RCC 7860 (cell line): ENCODE data around the gene GNG3.
"Not testable (repeated sequence)": the region's sequence is repeated elsewhere in the genome, so short reads cannot be mapped to it uniquely, and the experiment has no call there.

ENCODE experiments used
- DNase-seq: peaks from one replicate; pipeline ENCODE4 v3.0.0-alpha.2; 2015; ENCODE audit warnings: low spot score
- FAIRE-seq: peaks from 2 replicates; lab custom pipeline; 2012; peaks lifted over from hg19 to GRCh38; lab: Jason Lieb, UNC

GNG3 gene

GRCh38 chr11:62687508-62688396 lies 19.7 kb upstream of the GNG3 start:
- FAIRE-seq: no peak

GRCh38 chr11:62688491-62688890 lies 19.0 kb upstream of the GNG3 start:
- no peak for FAIRE-seq
- DNase-seq: no peak

More at GRCh38 chr11:62687508-62688396, 19.7 kb upstream of the GNG3 start:
- DNase-seq: no peak

DNA sequence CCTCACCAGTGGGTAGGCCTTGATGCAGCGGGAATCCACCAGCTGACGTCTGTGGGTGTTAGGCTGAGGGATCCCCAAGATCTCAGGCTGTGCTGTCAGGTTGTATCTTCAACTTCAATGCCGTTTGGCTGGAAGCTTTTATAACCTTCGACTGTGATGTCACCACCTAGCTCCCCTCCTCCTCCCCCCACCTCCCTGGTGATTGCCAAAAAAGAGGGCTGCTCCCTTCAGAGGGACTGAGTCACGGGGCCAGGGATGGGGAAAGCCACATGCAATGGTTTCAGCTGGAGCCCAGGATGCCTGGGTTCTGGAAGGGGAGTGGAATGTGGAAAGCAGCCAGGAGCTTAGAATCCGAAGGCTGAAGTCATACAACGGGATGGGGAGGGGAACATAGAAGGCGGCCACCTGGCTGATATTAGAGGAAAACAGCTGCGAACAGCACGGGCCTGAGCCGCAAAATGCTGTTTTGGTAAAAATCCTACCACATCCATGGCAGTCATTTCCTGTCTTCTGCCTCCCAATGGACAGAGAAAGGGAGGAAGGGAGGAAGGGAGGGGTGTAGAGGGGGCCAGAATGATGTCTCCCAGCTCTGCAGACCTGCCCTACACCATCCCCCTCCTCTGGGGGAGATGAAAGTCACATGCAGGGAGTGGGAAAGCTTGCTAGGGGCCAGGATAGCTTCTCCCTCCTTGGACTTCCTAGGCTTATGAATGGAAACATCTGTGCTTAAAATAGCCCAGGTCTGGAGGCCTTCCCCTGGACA lies 17.9 kb upstream of the GNG3 start, which contains the start of gene LRRN4CL:
Gene LRRN4CL, minus strand, starts transcription at position 110 of the 763 bp plus-strand sequence. CDS start 1,022 bp downstream, outside the sequence.
- FAIRE-seq: no peak
- DNase-seq: no peak

GRCh38 chr11:62693624-62694023 lies 13.9 kb upstream of the GNG3 start:
- FAIRE-seq, DNase-seq: not testable (repeated sequence)

GRCh38 chr11:62694455-62695167 lies 12.9 kb upstream of the GNG3 start:
- DNase-seq (peak; percentile 29), FAIRE-seq (no peak)

DNA sequence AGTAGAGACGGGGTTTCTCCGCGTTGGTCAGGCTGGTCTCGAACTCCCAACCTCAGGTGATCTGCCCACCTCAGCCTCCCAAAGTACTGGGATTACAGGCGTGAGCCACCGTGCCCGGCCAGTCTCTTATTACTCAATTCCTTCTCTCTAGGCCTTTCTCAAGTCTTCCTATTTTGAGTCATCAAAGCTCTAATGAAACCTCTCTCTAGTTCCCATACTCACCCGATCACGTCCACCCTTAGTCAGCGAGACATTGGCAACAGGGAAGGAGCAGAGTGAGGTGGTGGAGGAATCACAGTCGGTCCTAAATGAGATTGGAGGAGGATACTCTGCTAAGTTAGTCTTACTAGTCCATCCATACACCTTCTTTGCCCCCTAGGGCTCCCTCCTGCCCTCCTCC lies 5.2 kb upstream of the GNG3 start:
- FAIRE-seq: no peak
- DNase-seq: no peak

DNA sequence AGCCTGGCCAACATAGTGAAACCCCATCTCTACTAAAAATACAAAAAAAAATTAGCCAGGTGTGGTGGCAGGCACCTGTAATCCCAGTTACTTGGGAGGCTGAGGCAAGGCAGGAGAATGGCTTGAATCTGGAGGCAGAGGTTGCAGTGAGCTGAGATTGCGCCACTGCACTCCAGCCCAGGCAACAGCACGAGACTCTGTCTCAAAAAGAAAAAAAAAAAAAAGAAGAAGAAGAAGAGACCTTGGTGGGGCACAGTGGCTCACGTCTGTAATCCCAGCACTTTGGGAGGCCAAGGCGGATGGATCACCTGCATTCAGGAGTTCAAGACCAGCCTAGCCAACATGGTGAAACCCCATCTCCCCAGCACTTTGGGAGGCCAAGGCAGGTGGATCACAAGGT lies 3.6 kb upstream of the GNG3 start:
- FAIRE-seq, DNase-seq: not testable (repeated sequence)

DNA sequence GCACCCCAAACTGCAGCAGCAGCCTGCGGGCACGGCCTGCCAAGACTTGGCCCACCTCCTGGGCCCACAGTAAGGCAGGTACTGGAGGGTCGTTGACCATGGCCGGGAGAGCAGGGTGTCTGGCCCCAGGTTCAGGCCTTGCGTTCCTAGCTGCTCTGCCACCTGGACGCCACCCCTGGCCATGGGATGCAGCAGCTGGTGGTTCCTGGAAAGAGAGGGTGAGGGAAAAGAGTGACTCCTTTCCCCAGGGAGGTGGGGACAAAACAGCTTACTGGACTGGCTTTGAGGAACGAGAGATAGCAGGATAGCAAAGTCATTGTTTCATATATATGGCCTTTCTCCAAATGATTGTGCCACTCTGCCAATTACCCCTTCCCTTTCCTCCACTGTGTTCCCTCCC lies 2.1 kb upstream of the GNG3 start:
- no peak for DNase-seq
- FAIRE-seq: no peak

- no peak for FAIRE-seq
- DNase-seq: peak; percentile 85
Measured at GRCh38 chr11:62705880-62706849, 1.3 kb upstream of the GNG3 start.

GRCh38 chr11:62706850-62707247 lies 627 bp upstream of the GNG3 start:
- FAIRE-seq: no peak
- DNase-seq: no peak

- FAIRE-seq (no peak), DNase-seq (no peak)
Measured at GRCh38 chr11:62708392-62708791, 916 bp downstream of the GNG3 start.

DNA sequence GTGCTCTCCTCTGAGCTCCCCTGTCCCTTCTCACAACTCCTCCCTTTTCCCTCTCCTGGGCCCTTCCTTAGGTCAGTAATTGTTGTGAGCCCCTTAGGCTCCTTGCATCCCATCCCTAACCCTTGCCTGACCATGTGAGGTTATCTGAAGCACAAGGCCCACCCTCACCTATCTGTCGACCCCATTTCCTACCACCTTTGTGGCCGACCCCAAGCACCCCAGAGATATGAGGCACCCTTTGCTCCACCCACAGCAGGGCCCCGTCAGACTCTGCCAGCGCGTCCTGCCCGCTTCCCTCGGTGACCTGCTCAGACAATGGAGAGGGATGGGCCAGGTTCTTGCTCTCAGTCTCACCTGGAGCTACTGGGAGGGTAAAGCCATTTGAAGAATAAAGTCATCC lies 1.3 kb downstream of the GNG3 start:
- DNase-seq (no peak), FAIRE-seq (no peak)

GRCh38 chr11:62709247-62710000 lies 1.9 kb downstream of the GNG3 start:
- FAIRE-seq: no peak
- no peak for DNase-seq

DNA sequence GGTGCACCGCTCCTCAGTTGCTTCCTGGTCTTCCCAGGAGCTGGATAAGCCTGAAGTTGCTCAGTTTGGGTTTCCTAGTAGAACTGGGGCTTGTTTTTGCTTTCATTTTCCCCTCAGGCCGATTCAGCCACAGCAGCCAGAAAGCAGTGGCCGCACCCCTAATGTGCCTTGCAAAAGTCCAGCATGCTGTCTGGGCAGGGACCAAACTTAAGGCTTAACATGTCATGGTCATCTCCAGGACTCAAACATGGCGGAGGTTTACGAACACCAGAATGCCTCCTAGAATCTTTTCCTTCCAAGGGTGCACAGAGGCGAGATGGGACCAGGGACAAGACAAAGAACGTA lies 2.5 kb downstream of the GNG3 start:
- DNase-seq (no peak), FAIRE-seq (no peak)

DNA sequence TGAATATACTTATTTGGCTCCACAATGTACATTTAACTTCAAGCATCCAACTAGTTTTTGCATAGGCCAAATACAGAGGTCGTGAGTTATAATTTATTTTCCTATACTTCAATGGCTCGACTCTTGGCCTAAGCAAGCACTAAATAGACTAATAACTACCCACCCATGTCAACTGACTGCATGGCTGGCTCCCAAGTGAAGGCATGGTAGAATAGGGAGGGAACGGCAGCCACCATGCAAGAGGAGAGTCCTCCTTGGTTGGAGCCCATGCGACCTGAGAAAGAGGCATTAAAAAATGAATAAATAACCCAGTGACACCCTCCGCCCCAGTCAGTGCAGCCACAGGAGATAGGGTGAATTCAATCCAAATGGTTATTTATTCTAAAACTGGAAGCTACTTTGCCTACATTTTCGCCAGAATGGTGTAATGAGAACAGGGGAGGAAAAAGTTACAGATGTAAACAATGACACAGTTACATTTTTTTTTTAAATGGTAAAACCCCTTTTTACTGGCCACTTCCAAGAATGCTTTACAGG lies 4.9 kb downstream of the GNG3 start:
- FAIRE-seq (no peak), DNase-seq (no peak)

GRCh38 chr11:62712861-62713260 lies 5.4 kb downstream of the GNG3 start:
- DNase-seq: no peak
- no peak for FAIRE-seq

GRCh38 chr11:62713343-62713742 lies 5.9 kb downstream of the GNG3 start:
- DNase-seq: peak; percentile 10
- FAIRE-seq: no peak

GRCh38 chr11:62715150-62716130 lies 8.0 kb downstream of the GNG3 start:
- FAIRE-seq (no peak), DNase-seq (no peak)
